ENCODE measurements around the gene DPEP2NB. TPM values are rescaled to one million over a fixed set of nuclear protein-coding genes. Genes with fewer than 3 reads are reported as not detected.
"Not testable (repeated sequence)": the region's sequence is repeated elsewhere in the genome, so short reads cannot be mapped to it uniquely, and the experiment has no call there.

Gene DPEP2NB
- total and polyA plus RNA-seq, 3 donors from 2014 or later: 2.4 to 4.1 (median 3.2) TPM

- Histone ChIP-seq H3K27me3 (no peaks in the 10 kb centered on the region), H3K4me1 (peaks cover 16% of the 10 kb centered on the region), H3K4me3 (peak overlapping the region in 1 of 2 donors; percentile 92), H3K36me3 (ENCODE audit: low read depth, missing control alignments) (no peaks in the 10 kb centered on the region), H3K27ac (no peak overlapping the region), H3K9me3 (no peaks in the 10 kb centered on the region)
- TF ChIP-seq CTCF (IDR thresholded peaks at IDR 0.05) (no peak), POLR2A (IDR thresholded peaks at IDR 0.05) (no peak)
- 74 to 90% methylated on average over 2 to 10 of the region's 10 CpGs for WGBS, 2 donors
- intact Hi-C loops (cut with DNase I; ENCODE audit: low total_unique reads): no loop called here
- no peak for DNase-seq
These were observed 5.8 kb upstream of the DPEP2NB start for GRCh38 chr16:68021490-68021889.

- H3K36me3 ChIP-seq (ENCODE audit: low read depth, missing control alignments): no peaks in the 10 kb centered on the region
- intact Hi-C loops (cut with DNase I; ENCODE audit: low total_unique reads): no loop called here
- WGBS, 2 donors: 76 to 86% methylated on average over 8 of the region's 8 CpGs
These were observed 3.5 kb upstream of the DPEP2NB start for GRCh38 chr16:68019167-68019680.

GRCh38 chr16:68013440-68013839, 2.3 kb downstream of the DPEP2NB start:
- no peaks in the 10 kb centered on the region for H3K27me3 ChIP-seq
- H3K27ac ChIP-seq: no peak overlapping the region
- TF ChIP-seq CTCF (IDR thresholded peaks at IDR 0.05) (no peak), POLR2A (IDR thresholded peaks at IDR 0.05) (no peak)
- no peaks in the 10 kb centered on the region for H3K36me3 ChIP-seq (ENCODE audit: low read depth, missing control alignments)
- no peak for DNase-seq
- WGBS, 2 donors: 71 to 100% methylated on average over 1 of the region's 1 CpG
- H3K4me1 ChIP-seq: no peaks in the 10 kb centered on the region
- intact Hi-C loops (cut with DNase I; ENCODE audit: low total_unique reads): no loop called here
- no peak overlapping the region for H3K4me3 ChIP-seq
- no peaks in the 10 kb centered on the region for H3K9me3 ChIP-seq

More at GRCh38 chr16:68019167-68019680, 3.5 kb upstream of the DPEP2NB start:
- Histone ChIP-seq H3K27me3 (no peaks in the 10 kb centered on the region), H3K4me1 (peaks cover 16% of the 10 kb centered on the region), H3K4me3 (no peak overlapping the region), H3K27ac (no peak overlapping the region), H3K9me3 (no peaks in the 10 kb centered on the region)
- TF ChIP-seq CTCF (IDR thresholded peaks at IDR 0.05) (no peak), POLR2A (IDR thresholded peaks at IDR 0.05) (no peak)
- no peak for DNase-seq

- H3K36me3 ChIP-seq (ENCODE audit: low read depth, missing control alignments); H3K27ac ChIP-seq; H3K4me3 ChIP-seq; H3K4me1 ChIP-seq; H3K27me3 ChIP-seq; DNase-seq; intact Hi-C loops (cut with DNase I; ENCODE audit: low total_unique reads); H3K9me3 ChIP-seq: not testable (repeated sequence)
- 87 to 92% methylated on average over 4 of the region's 4 CpGs for WGBS, 2 donors
These were observed 5.8 kb downstream of the DPEP2NB start for GRCh38 chr16:68009872-68010271.

- Histone ChIP-seq H3K27me3 (no peaks in the 10 kb centered on the region), H3K36me3 (ENCODE audit: low read depth, missing control alignments) (no peaks in the 10 kb centered on the region), H3K9me3 (no peaks in the 10 kb centered on the region), H3K27ac (no peak overlapping the region), H3K4me1 (no peaks in the 10 kb centered on the region), H3K4me3 (no peak overlapping the region)
- whole genome bisulfite sequencing, 2 donors: 63 to 76% methylated on average over 9 of the region's 9 CpGs
- DNase-seq: no peak
- TF ChIP-seq POLR2A (IDR thresholded peaks at IDR 0.05): no peak
- TF ChIP-seq CTCF (IDR thresholded peaks at IDR 0.05): no peak
- intact Hi-C loops (cut with DNase I; ENCODE audit: low total_unique reads): no loop called here
These were observed 6.5 kb downstream of the DPEP2NB start for GRCh38 chr16:68009157-68009735.
